ENCODE results near the gene NPHS1. TPM values are rescaled to one million over a fixed set of nuclear protein-coding genes. Genes with fewer than 3 reads are reported as not detected.

NPHS1 gene
- total and polyA plus RNA-seq, 2 of the 8 experiments (the other 6 are each of a cell fraction or from before 2014, with no cell fraction given), result 1.3 to 1.4 TPM

- Histone ChIP-seq H3K4me1 (replicated peaks in 1 of 4; ENCODE audit: control insufficient read depth in 3 of 4, insufficient read depth in 4 of 4, low read length in 3 of 4) (peaks cover 0 to 16% (median 5%) of the 10 kb centered on the region in 4 experiments; a peak in 5 of 7 replicates), H3K4me3 (ENCODE audit: extremely low read depth in 1 of 4, insufficient read depth in 2 of 4, low read depth in 3 of 4, low read length in 4 of 4) (no peak overlapping the region), H4K8ac (ENCODE audit: extremely low read depth, insufficient read depth, low read length) (no peak overlapping the region), H2BK5ac (ENCODE audit: low read depth, low read length) (no peak overlapping the region), H3K79me1 (ENCODE audit: low read depth, low read length) (no peaks in the 10 kb centered on the region), H3K27me3 (replicated peaks in 1 of 4; ENCODE audit: control insufficient read depth in 3 of 4, extremely low read depth in 1 of 4, insufficient read depth in 3 of 4, low read length in 3 of 4) (peaks cover 20 to 40% (median 31%) of the 10 kb centered on the region in 4 experiments), H3K9me3 (ENCODE audit: insufficient read depth in 2 of 2, low read depth in 1 of 2, low read length in 1 of 2) (no peaks in the 10 kb centered on the region; a peak in 1 of 4 replicates), H3K79me2 (ENCODE audit: control insufficient read depth in 1 of 2, insufficient read depth in 2 of 2, low read length in 2 of 2) (no peaks in the 10 kb centered on the region), H3K4me2 (ENCODE audit: insufficient read depth in 1 of 2, low read depth in 2 of 2, low read length in 2 of 2) (no peak overlapping the region; a peak in 1 of 4 replicates), H3K4ac (replicated peaks; ENCODE audit: insufficient read length, low read depth, low read length) (no peak overlapping the region), H3K36me3 (ENCODE audit: control insufficient read depth in 2 of 4, insufficient read depth in 4 of 4, low read length in 3 of 4) (no peaks in the 10 kb centered on the region), H2BK15ac (ENCODE audit: low read length) (no peak overlapping the region), H4K5ac (ENCODE audit: insufficient read length, low read depth, low read length) (no peak overlapping the region), H3K23me2 (ENCODE audit: low read depth, low read length) (peaks cover 22% of the 10 kb centered on the region), H3K56ac (replicated peaks; ENCODE audit: insufficient read length, low read depth, low read length) (no peak overlapping the region), H4K91ac (replicated peaks; ENCODE audit: insufficient read length, low read length) (no peak overlapping the region), H2AFZ (ENCODE audit: low read length) (no peak overlapping the region), H3K9ac (replicated peaks in 1 of 4; ENCODE audit: extremely low read depth in 1 of 4, low read depth in 3 of 4, low read length in 3 of 4) (no peak overlapping the region), H3K18ac (ENCODE audit: extremely low read depth, low read length) (no peak overlapping the region), H3K27ac (ENCODE audit: low read depth, low read length) (no peak overlapping the region), H4K20me1 (replicated peaks in 1 of 2; ENCODE audit: control insufficient read depth in 1 of 2, insufficient read depth in 2 of 2, low read length in 2 of 2) (peaks cover 0 to 2% of the 10 kb centered on the region in 2 experiments), H2AK5ac (ENCODE audit: low read depth, low read length) (no peak overlapping the region), H2BK120ac (replicated peaks; ENCODE audit: low read depth, low read length) (no peak overlapping the region), H3K14ac (ENCODE audit: insufficient read length) (no peak overlapping the region), H3K23ac (ENCODE audit: insufficient read length) (no peak overlapping the region), H2BK20ac (ENCODE audit: low read length) (no peak overlapping the region), H2BK12ac (ENCODE audit: low read depth, low read length) (no peak overlapping the region)
- ChIA-PET CTCF (ENCODE audit: partially characterized antibody) (no interaction called here), POLR2A (ENCODE audit: partially characterized antibody) (no interaction called here)
- FAIRE-seq, result no peak
- 83% methylated on average over 4 of the region's 4 CpGs; no CpG with 5 or more reads in 1 of the 2 experiments for WGBS, 2 experiments (ENCODE audit: extremely low coverage in 1 of 2, insufficient coverage in 1 of 2, insufficient read length in 1 of 2, insufficient replicate concordance in 2 of 2, low coverage in 1 of 2, low lambda C conversion rate in 2 of 2, missing lambda C conversion rate in 1 of 2)
- DNase-seq (ENCODE audit: low read depth in 1 of 2, low spot score in 2 of 2), result no peak
- no peak for TF ChIP-seq RXRA (IDR thresholded peaks at IDR 0.05; ENCODE audit: insufficient read depth, low read depth, low read length)
- TF ChIP-seq RAD21 (IDR thresholded peaks at IDR 0.05 in 1 of 2, conservative IDR thresholded peaks at IDR 0.05 in 1 of 2; ENCODE audit: low read depth in 2 of 2, low read length in 2 of 2), result no peak
- no peak for TF ChIP-seq BACH1 (IDR thresholded peaks at IDR 0.05; ENCODE audit: low read length)
- TF ChIP-seq NRF1 (IDR thresholded peaks at IDR 0.05; ENCODE audit: low read depth, low read length), result no peak
- TF ChIP-seq CBX5 (IDR thresholded peaks at IDR 0.05; ENCODE audit: low read depth, low read length), result no peak
- TF ChIP-seq SP4 (IDR thresholded peaks at IDR 0.05; ENCODE audit: low read length), result no peak
- TF ChIP-seq, protein P1, sequence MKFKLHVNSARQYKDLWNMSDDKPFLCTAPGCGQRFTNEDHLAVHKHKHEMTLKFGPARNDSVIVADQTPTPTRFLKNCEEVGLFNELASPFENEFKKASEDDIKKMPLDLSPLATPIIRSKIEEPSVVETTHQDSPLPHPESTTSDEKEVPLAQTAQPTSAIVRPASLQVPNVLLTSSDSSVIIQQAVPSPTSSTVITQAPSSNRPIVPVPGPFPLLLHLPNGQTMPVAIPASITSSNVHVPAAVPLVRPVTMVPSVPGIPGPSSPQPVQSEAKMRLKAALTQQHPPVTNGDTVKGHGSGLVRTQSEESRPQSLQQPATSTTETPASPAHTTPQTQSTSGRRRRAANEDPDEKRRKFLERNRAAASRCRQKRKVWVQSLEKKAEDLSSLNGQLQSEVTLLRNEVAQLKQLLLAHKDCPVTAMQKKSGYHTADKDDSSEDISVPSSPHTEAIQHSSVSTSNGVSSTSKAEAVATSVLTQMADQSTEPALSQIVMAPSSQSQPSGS (IDR thresholded peaks at IDR 0.05; ENCODE audit: low read length), result no peak
- TF ChIP-seq POLR2AphosphoS5 (IDR thresholded peaks at IDR 0.05; ENCODE audit: low read depth, low read length), result no peak
- no peak for TF ChIP-seq KDM4A (IDR thresholded peaks at IDR 0.05; ENCODE audit: low read depth, low read length, severe bottlenecking)
- TF ChIP-seq SRF (IDR thresholded peaks at IDR 0.05; ENCODE audit: low read depth, low read length), result no peak
- no peak for TF ChIP-seq POLR2A (IDR thresholded peaks at IDR 0.05; ENCODE audit: control extremely low read depth in 1 of 2, low read depth in 2 of 2, low read length in 2 of 2)
- TF ChIP-seq CREB1 (IDR thresholded peaks at IDR 0.05), result no peak
- no peak for TF ChIP-seq CBX8 (IDR thresholded peaks at IDR 0.05; ENCODE audit: borderline replicate concordance, low read depth, low read length)
Measured at GRCh38 chr19:35842666-35843272, 9.5 kb downstream of the NPHS1 start.
